ENCODE measurements around the gene PHLPP1. TPM values are rescaled to one million over a fixed set of nuclear protein-coding genes. Genes with fewer than 3 reads are reported as not detected.

Gene PHLPP1
- total and polyA plus RNA-seq, 9 donors, result 6.3 to 11.3 (median 9.8) TPM

DNA sequence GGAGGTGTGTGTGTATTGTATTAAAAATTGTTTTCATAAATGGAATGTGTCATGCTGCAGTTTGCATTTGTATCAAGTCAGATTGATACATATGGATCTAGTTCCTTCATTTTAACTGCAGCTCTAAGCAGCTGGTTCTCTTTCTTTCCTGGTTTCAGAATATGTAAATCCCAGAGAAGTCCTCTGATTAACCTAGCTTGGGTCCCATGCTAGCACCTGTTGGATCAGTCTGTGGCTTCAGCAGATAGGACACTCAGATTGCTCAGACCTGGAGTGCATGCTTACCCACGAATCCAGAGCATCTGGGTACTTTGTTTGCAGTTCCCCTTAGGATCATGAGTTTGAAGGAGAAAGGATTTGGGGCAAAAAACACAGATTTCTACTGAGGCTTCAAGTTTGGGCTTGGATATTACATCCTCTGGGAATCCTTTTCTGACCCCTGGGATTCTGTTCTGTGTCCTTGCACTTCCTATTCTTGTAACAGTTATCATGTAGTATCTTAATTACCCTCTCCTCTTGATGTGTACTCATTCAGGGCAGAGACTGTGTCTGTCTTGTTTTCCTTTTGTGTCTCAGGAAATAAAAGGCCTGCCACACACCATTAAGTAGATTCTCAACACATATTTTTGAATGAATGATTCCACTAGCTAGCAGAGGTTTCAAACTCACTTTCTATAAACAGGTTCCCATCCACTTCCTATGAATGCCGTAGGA lies 142.1 kb downstream of the PHLPP1 start:
- Histone ChIP-seq H3K9me3 (replicated peaks; ENCODE audit: control insufficient read depth, low read depth, low read length) (no peaks in the 10 kb centered on the region), H3K4me1 (ENCODE audit: control insufficient read depth, insufficient read depth, low read length) (no peaks in the 10 kb centered on the region), H3K4me3 (ENCODE audit: low read length) (no peak overlapping the region), H3K36me3 (ENCODE audit: control insufficient read depth, insufficient read depth, low read length) (no peaks in the 10 kb centered on the region), H3K27me3 (ENCODE audit: control insufficient read depth, insufficient read depth, low read length) (no peaks in the 10 kb centered on the region), H3K27ac (ENCODE audit: low read length) (no peak overlapping the region)
- WGBS (ENCODE audit: insufficient coverage), result no CpG with 5 or more reads among the region's 2 CpGs
- no peak for DNase-seq

DNA sequence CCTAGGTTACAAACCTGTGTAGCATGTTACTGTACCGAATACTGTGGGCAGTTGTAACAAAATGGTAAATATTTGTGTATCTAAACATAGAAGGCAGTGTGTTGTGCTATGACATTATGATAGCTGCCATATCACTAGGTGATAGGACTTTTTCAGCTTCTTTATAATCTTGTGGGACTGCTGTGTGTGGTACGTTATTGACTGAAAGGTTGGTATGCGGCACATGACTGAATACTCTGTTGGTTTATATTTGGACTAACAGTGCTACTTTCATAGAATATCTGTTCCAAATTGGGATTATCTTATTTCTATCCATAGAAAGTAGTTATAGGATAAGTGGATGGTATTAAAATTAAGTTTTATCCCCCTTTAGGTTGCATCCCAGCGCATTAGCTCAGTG lies 144.7 kb downstream of the PHLPP1 start:
- WGBS (ENCODE audit: insufficient coverage), result 100% methylated on average over 1 of the region's 4 CpGs
- Histone ChIP-seq H3K27ac (ENCODE audit: low read length) (no peak overlapping the region), H3K36me3 (ENCODE audit: control insufficient read depth, insufficient read depth, low read length) (no peaks in the 10 kb centered on the region), H3K9me3 (replicated peaks; ENCODE audit: control insufficient read depth, low read depth, low read length) (no peaks in the 10 kb centered on the region), H3K27me3 (ENCODE audit: control insufficient read depth, insufficient read depth, low read length) (no peaks in the 10 kb centered on the region), H3K4me1 (ENCODE audit: control insufficient read depth, insufficient read depth, low read length) (no peaks in the 10 kb centered on the region), H3K4me3 (ENCODE audit: low read length) (no peak overlapping the region)
- DNase-seq, result no peak

DNA sequence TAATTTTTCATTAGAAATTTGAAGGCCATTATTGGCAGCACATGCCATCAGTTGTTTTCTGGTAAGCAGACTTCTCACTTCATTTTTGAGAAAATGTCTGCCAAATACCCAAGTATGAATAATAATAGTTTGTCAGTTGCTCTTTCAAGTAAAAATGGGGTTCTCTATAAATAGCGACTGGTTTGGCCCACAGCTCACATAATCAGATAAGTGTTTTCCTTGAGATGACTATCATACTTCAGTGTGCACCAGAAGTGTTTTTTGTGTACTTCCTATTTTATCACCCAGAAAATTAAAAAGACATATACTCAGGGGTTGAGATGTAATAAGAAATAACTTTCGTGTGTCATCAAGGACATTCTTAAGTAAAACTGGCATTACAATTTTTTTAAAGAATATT lies 147.1 kb downstream of the PHLPP1 start:
- Histone ChIP-seq H3K36me3 (ENCODE audit: control insufficient read depth, insufficient read depth, low read length) (no peaks in the 10 kb centered on the region), H3K27ac (ENCODE audit: low read length) (no peak overlapping the region), H3K9me3 (replicated peaks; ENCODE audit: control insufficient read depth, low read depth, low read length) (no peaks in the 10 kb centered on the region), H3K27me3 (ENCODE audit: control insufficient read depth, insufficient read depth, low read length) (no peaks in the 10 kb centered on the region), H3K4me3 (ENCODE audit: low read length) (no peak overlapping the region), H3K4me1 (ENCODE audit: control insufficient read depth, insufficient read depth, low read length) (no peaks in the 10 kb centered on the region)
- DNase-seq, result no peak
- whole genome bisulfite sequencing (ENCODE audit: insufficient coverage), result no CpG with 5 or more reads among the region's 2 CpGs

DNA sequence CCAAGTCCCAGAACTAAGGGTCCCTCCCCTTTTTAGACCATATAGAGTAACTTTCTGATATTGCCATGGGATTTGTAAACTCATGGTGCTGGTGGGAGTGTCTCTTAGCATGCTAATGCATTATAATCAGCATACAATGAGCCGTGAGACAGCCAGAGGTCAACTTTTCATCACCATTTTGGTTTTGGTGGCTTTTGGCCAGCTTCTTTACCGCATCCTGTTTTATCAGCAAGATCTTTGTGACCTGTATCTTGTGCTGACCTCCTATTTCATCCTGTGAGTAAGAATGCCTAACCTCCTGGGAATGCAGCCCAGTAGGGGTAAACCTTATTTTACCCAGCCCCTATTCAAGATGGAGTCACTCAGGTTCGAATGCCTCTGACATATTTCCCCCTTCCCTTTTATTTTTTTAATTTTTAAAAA lies 148.2 kb downstream of the PHLPP1 start:
- no peak for DNase-seq
- H3K27me3 ChIP-seq (ENCODE audit: control insufficient read depth, insufficient read depth, low read length), result no peaks in the 10 kb centered on the region
- WGBS (ENCODE audit: insufficient coverage), result 70% methylated on average over 1 of the region's 3 CpGs

DNA sequence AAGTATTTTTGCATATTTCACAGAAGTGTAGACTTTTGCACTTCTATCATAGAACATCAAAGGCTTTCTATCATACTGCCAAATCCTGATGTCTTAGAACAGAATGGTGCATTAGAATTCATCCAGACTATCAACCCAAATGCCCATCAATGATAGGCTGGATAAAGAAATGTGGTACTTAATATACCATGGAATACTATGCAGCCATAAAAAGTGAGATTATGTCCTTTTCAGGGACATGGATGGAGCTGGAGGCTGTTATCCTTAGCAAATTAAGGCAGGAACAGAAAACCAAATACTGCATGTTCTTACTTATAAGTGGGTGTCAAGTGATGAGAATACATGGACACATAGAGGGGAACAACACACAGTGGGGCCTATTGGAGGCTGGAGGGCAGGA lies 150.2 kb downstream of the PHLPP1 start:
- no peaks in the 10 kb centered on the region for H3K9me3 ChIP-seq (replicated peaks; ENCODE audit: control insufficient read depth, low read depth, low read length)
- DNase-seq, result no peak

More for the DNA sequence above, 148.2 kb downstream of the PHLPP1 start:
- H3K4me1 ChIP-seq (ENCODE audit: control insufficient read depth, insufficient read depth, low read length), result no peaks in the 10 kb centered on the region
- H3K36me3 ChIP-seq (ENCODE audit: control insufficient read depth, insufficient read depth, low read length), result no peaks in the 10 kb centered on the region
- no peak overlapping the region for H3K4me3 ChIP-seq (ENCODE audit: low read length)
- H3K27ac ChIP-seq (ENCODE audit: low read length), result no peak overlapping the region
- H3K9me3 ChIP-seq (replicated peaks; ENCODE audit: control insufficient read depth, low read depth, low read length), result no peaks in the 10 kb centered on the region

DNA sequence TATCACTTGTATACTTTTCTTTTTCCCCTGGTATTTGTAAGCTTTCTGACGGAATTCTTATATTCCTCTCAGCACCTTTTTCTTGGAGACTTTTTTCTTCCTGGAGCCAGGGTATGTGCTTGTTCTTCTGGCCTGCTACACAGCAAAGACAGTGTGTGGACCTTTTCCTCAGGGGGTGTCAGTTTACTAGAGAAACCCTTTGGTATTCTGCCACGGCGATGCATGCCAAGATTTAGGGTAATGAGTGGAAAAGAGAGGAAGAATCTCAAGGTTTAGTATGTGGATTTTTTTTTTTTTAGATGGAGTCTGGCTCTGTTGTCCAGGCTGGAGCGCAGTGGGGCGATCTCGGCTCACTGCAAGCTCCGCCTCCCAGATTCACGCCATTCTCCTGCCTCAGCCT lies 152.2 kb downstream of the PHLPP1 start:
- no peaks in the 10 kb centered on the region for H3K9me3 ChIP-seq (replicated peaks; ENCODE audit: control insufficient read depth, low read depth, low read length)
- H3K27ac ChIP-seq (ENCODE audit: low read length), result no peak overlapping the region
- peak; percentile 70 for DNase-seq
- H3K4me1 ChIP-seq (ENCODE audit: control insufficient read depth, insufficient read depth, low read length), result no peaks in the 10 kb centered on the region
- no peak overlapping the region for H3K4me3 ChIP-seq (ENCODE audit: low read length)
- H3K27me3 ChIP-seq (ENCODE audit: control insufficient read depth, insufficient read depth, low read length), result no peaks in the 10 kb centered on the region
- 20% methylated on average over 2 of the region's 8 CpGs for WGBS (ENCODE audit: insufficient coverage)
- no peaks in the 10 kb centered on the region for H3K36me3 ChIP-seq (ENCODE audit: control insufficient read depth, insufficient read depth, low read length)

More for the DNA sequence above, 150.2 kb downstream of the PHLPP1 start:
- no peaks in the 10 kb centered on the region for H3K36me3 ChIP-seq (ENCODE audit: control insufficient read depth, insufficient read depth, low read length)
- H3K4me3 ChIP-seq (ENCODE audit: low read length), result no peak overlapping the region
- no peaks in the 10 kb centered on the region for H3K4me1 ChIP-seq (ENCODE audit: control insufficient read depth, insufficient read depth, low read length)
- no peak overlapping the region for H3K27ac ChIP-seq (ENCODE audit: low read length)
- no peaks in the 10 kb centered on the region for H3K27me3 ChIP-seq (ENCODE audit: control insufficient read depth, insufficient read depth, low read length)

DNA sequence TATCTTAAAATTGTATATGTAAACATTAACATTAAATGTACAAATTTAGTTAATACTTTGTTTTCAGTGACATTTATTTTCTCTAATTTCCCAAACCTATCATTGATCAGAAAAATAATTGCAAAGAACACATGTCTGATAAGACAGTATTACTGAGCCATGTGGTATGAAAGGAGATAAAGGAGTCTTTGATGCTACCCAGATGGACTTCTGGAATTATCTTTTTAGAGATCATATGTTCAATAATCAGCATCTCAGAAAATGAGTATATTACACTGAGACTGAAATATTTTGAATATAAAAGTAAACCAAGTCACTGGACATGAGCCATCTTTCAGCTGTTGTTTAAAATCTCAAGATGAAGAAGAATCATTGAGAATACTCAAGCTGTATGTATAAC lies 153.3 kb downstream of the PHLPP1 start:
- no peaks in the 10 kb centered on the region for H3K4me1 ChIP-seq (ENCODE audit: control insufficient read depth, insufficient read depth, low read length)
- H3K36me3 ChIP-seq (ENCODE audit: control insufficient read depth, insufficient read depth, low read length), result no peaks in the 10 kb centered on the region
- DNase-seq, result no peak
- H3K27ac ChIP-seq (ENCODE audit: low read length), result no peak overlapping the region
- no peaks in the 10 kb centered on the region for H3K9me3 ChIP-seq (replicated peaks; ENCODE audit: control insufficient read depth, low read depth, low read length)
- H3K27me3 ChIP-seq (ENCODE audit: control insufficient read depth, insufficient read depth, low read length), result no peaks in the 10 kb centered on the region
- no peak overlapping the region for H3K4me3 ChIP-seq (ENCODE audit: low read length)

DNA sequence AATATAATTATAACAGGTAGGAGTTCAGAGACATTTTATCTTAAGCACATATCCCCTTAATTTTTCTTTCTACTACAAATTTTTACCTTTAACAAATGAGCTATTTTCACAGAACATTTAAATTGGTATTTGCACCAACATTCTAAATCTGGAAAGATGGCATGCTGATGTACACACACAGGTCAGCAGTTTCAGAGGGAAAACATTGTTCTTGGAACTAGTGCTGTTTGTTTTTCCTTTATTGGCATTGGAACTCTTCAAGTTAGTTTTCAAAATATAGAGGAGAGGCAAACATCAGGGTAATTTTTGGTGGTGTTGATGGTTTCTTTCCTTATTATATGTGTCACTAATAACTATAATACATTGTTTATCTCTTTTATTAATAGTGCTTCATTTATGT lies 155.3 kb downstream of the PHLPP1 start:
- no peak for DNase-seq
- Histone ChIP-seq H3K9me3 (replicated peaks; ENCODE audit: control insufficient read depth, low read depth, low read length) (no peaks in the 10 kb centered on the region), H3K27me3 (ENCODE audit: control insufficient read depth, insufficient read depth, low read length) (no peaks in the 10 kb centered on the region)

DNA sequence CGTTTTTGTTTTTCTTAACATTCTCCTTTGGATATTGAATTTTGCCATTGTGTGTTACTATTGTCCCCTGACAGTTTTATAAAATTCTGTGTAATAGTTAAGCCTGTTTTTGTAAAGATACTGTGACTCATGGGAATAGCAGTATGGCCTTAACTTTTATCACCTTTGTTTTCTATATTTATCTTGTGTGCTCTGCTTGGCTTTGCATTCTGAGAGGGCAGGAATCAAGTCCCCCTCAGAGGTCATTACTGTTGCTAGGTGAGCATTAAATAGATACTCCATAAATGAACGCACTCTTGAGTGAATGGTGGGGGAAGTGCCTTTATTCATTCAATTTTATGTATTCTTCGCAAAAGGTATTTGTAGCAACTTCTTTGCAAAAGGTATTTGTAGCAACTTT lies 160.0 kb downstream of the PHLPP1 start:
- H3K9me3 ChIP-seq (replicated peaks; ENCODE audit: control insufficient read depth, low read depth, low read length), result no peaks in the 10 kb centered on the region
- H3K27ac ChIP-seq (ENCODE audit: low read length), result no peak overlapping the region
- DNase-seq, result no peak
- no peaks in the 10 kb centered on the region for H3K27me3 ChIP-seq (ENCODE audit: control insufficient read depth, insufficient read depth, low read length)
- no CpG with 5 or more reads among the region's 3 CpGs for WGBS (ENCODE audit: insufficient coverage)
- H3K4me1 ChIP-seq (ENCODE audit: control insufficient read depth, insufficient read depth, low read length), result peaks cover 2% of the 10 kb centered on the region
- no peaks in the 10 kb centered on the region for H3K36me3 ChIP-seq (ENCODE audit: control insufficient read depth, insufficient read depth, low read length)
- no peak overlapping the region for H3K4me3 ChIP-seq (ENCODE audit: low read length)

More for the DNA sequence above, 155.3 kb downstream of the PHLPP1 start:
- no peak overlapping the region for H3K4me3 ChIP-seq (ENCODE audit: low read length)
- H3K4me1 ChIP-seq (ENCODE audit: control insufficient read depth, insufficient read depth, low read length), result no peaks in the 10 kb centered on the region
- H3K27ac ChIP-seq (ENCODE audit: low read length), result no peak overlapping the region
- no peaks in the 10 kb centered on the region for H3K36me3 ChIP-seq (ENCODE audit: control insufficient read depth, insufficient read depth, low read length)

DNA sequence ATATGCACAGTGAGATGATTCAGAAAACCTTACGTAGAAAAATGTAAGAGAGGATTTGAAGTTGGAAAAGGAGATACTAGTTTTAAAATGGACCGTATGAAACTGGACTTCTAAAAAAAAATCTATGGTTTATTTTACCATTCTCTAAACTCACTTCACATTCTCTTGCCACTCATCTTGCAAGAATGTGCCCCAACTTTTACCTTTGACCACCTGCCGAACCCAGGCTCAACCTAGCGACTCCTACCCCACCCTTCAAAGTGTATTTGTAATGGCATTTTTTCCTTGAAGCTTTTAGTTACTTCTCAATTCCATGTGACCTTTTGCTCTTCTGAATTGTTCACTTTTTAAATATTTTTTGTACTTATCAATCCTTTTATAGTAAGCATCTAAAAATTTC lies 160.8 kb downstream of the PHLPP1 start:
- DNase-seq, result no peak
- 93% methylated on average over 2 of the region's 4 CpGs for WGBS (ENCODE audit: insufficient coverage)

DNA sequence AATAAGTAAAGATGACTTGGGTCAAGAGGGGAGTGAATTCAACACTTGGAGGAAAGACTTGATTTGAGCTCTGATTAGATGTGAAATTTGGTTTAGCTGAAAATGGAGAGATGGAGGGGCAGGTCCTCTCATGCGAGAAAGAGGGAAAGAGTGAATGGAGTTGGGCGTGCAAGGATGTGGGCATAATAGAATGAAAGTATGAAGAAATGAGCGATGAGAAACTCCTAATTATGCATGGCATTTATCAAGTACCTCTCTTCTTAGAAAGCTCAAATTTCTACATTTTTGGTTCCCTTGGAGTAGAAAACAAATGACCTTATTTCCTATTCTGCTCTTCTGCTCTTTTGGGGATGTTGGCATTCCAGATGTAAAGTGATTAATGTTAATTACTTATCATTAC lies 161.5 kb downstream of the PHLPP1 start:
- WGBS (ENCODE audit: insufficient coverage), result 100% methylated on average over 1 of the region's 3 CpGs
- Histone ChIP-seq H3K36me3 (ENCODE audit: control insufficient read depth, insufficient read depth, low read length) (no peaks in the 10 kb centered on the region), H3K9me3 (replicated peaks; ENCODE audit: control insufficient read depth, low read depth, low read length) (no peaks in the 10 kb centered on the region), H3K4me3 (ENCODE audit: low read length) (no peak overlapping the region), H3K27me3 (ENCODE audit: control insufficient read depth, insufficient read depth, low read length) (no peaks in the 10 kb centered on the region), H3K4me1 (ENCODE audit: control insufficient read depth, insufficient read depth, low read length) (peaks cover 6% of the 10 kb centered on the region), H3K27ac (ENCODE audit: low read length) (no peak overlapping the region)
- no peak for DNase-seq

More for the DNA sequence above, 160.8 kb downstream of the PHLPP1 start:
- Histone ChIP-seq H3K9me3 (replicated peaks; ENCODE audit: control insufficient read depth, low read depth, low read length) (no peaks in the 10 kb centered on the region), H3K4me1 (ENCODE audit: control insufficient read depth, insufficient read depth, low read length) (peaks cover 2% of the 10 kb centered on the region), H3K36me3 (ENCODE audit: control insufficient read depth, insufficient read depth, low read length) (no peaks in the 10 kb centered on the region), H3K27me3 (ENCODE audit: control insufficient read depth, insufficient read depth, low read length) (no peaks in the 10 kb centered on the region), H3K4me3 (ENCODE audit: low read length) (no peak overlapping the region), H3K27ac (ENCODE audit: low read length) (no peak overlapping the region)
